GM12878 (cell line): ENCODE data around the gene AKAP13. TPM values are rescaled to one million over a fixed set of nuclear protein-coding genes. Genes with fewer than 3 reads are reported as not detected.

ENCODE experiments used
- ATF7 ChIP-seq: fragments of 450-650 bp; IDR thresholded peaks from 2 replicates; pipeline ENCODE4 v1.6.1; 2016; ENCODE audit warnings: low read depth, mild to moderate bottlenecking
- BACH1 ChIP-seq: fragments of 450-650 bp; IDR thresholded peaks from 2 replicates; pipeline ENCODE4 v1.6.1; 2017; ENCODE audit warnings: mild to moderate bottlenecking, borderline replicate concordance
- BCL11A ChIP-seq: IDR thresholded peaks from 2 replicates; pipeline ENCODE4 v1.6.1; 2011; ENCODE audit warnings: low read depth, low read length
- DPF2 ChIP-seq: fragments of 450-650 bp; IDR thresholded peaks from 2 replicates; pipeline ENCODE4 v1.6.1; 2017; ENCODE audit warnings: mild to moderate bottlenecking
- EGR1 ChIP-seq, 2 experiments: IDR thresholded peaks; 1 replicate in 1 of 2; 2 replicates in 1 of 2; pipeline ENCODE4 v1.6.1; 2011 to 2012; ENCODE audit warnings: low read depth in 2 of 2, low read length in 2 of 2, borderline replicate concordance in 1 of 2, mild to moderate bottlenecking in 1 of 2, moderate library complexity in 1 of 2
- EP300 ChIP-seq, 2 experiments: fragments of 150-350 bp in 1 of 2; IDR thresholded peaks; 2 replicates each; pipeline ENCODE4 v1.6.1; 2011 to 2012; ENCODE audit warnings: low read depth in 2 of 2, low read length in 2 of 2, borderline replicate concordance in 1 of 2, improper control_type of control experiment in 1 of 2, inconsistent platforms in 1 of 2; ENCODE audit not compliant: control insufficient read depth in 1 of 2
- HCFC1 ChIP-seq: fragments of 150-350 bp; IDR thresholded peaks from 2 replicates; pipeline ENCODE4 v1.6.1; 2014; ENCODE audit warnings: low read length
- IKZF2 ChIP-seq, 2 experiments: fragments of 450-650 bp; IDR thresholded peaks; 2 replicates each; pipeline ENCODE4 v1.6.1; 2017; ENCODE audit warnings: mild to moderate bottlenecking in 2 of 2, moderate library complexity in 2 of 2
- IRF3 ChIP-seq: fragments of 450-650 bp; IDR thresholded peaks from 2 replicates; pipeline ENCODE4 v1.6.1; 2014; ENCODE audit warnings: mild to moderate bottlenecking
- JUNB ChIP-seq: IDR thresholded peaks from 2 replicates; pipeline ENCODE4 v1.6.1; 2016; ENCODE audit warnings: antibody characterized with exemption, mild to moderate bottlenecking
- MEF2A ChIP-seq: IDR thresholded peaks from 2 replicates; pipeline ENCODE4 v1.6.1; 2011; ENCODE audit warnings: low read depth, mild to moderate bottlenecking, low read length, moderate library complexity; ENCODE audit not compliant: insufficient read depth
- POLR2AphosphoS5 ChIP-seq: IDR thresholded peaks from 2 replicates; pipeline ENCODE4 v1.6.1; 2011; ENCODE audit warnings: mild to moderate bottlenecking, low read length, inconsistent platforms
- RELA ChIP-seq: fragments of 450-650 bp; IDR thresholded peaks from 2 replicates; pipeline ENCODE4 v1.8.0; 2014; ENCODE audit warnings: borderline replicate concordance; ENCODE audit not compliant: partially characterized antibody
- RUNX3 ChIP-seq: IDR thresholded peaks from 2 replicates; pipeline ENCODE4 v1.6.1; 2012; ENCODE audit warnings: low read length, inconsistent platforms
- SIX5 ChIP-seq: IDR thresholded peaks from 2 replicates; pipeline ENCODE4 v1.6.1; 2011; ENCODE audit warnings: mild to moderate bottlenecking, low read depth, low read length, moderate library complexity; ENCODE audit not compliant: severe bottlenecking
- SREBF1 ChIP-seq: IDR thresholded peaks from 2 replicates; pipeline ENCODE4 v1.6.1; 2012; ENCODE audit warnings: mild to moderate bottlenecking, low read length
- TBL1XR1 ChIP-seq: IDR thresholded peaks from 2 replicates; pipeline ENCODE4 v1.6.1; 2012; ENCODE audit warnings: low read depth, low read length, improper control_type of control experiment
- YY1 ChIP-seq: IDR thresholded peaks from 2 replicates; pipeline ENCODE4 v1.6.1; 2011; ENCODE audit warnings: low read depth, mild to moderate bottlenecking, low read length
- ZNF24 ChIP-seq: fragments of 450-650 bp; IDR thresholded peaks from 2 replicates; pipeline ENCODE4 v1.6.1; 2017; ENCODE audit warnings: antibody characterized with exemption, mild to moderate bottlenecking
- polyA plus RNA-seq, 11 experiments: library from polyadenylated mRNA; depleted of rRNA in 4 of 11; unstranded in 6 of 11; stranded (reverse) in 5 of 11; fragments of >200 nt; fragmentation: Nextera tagmentation in 4 of 11; fragmentation: Illumina TruSeq in 1 of 11; extraction: Ambion mirVana in 4 of 11; extraction: Trizol in 1 of 11; gene quantifications; 1 replicate in 1 of 11; 2 replicates in 10 of 11; pipeline versions ENCODE4 v1.2.1 to v1.2.3, GENCODE V29; 2011 to 2016; ENCODE audit warnings: inconsistent platforms in 2 of 11, missing spikeins in 2 of 11, low read depth in 1 of 11
- total RNA-seq, 4 experiments: library from RNA; depleted of rRNA in 3 of 4; stranded (reverse); fragments of >200 nt in 3 of 4; fragmentation: Illumina TruSeq in 1 of 4; extraction: Trizol in 1 of 4; gene quantifications; 2 replicates each; pipeline versions ENCODE4 v1.2.1 to v1.2.3, GENCODE V29; 2013 to 2021
- TF ChIP-seq, protein P1 (sequence below): IDR thresholded peaks from 2 replicates; pipeline ENCODE4 v1.6.1; 2011; ENCODE audit warnings: borderline replicate concordance, low read depth, mild to moderate bottlenecking, moderate library complexity, low read length; ENCODE audit not compliant: insufficient read depth, poor library complexity, severe bottlenecking
- TF ChIP-seq, protein P2 (sequence below): fragments of 450-650 bp; IDR thresholded peaks from 2 replicates; pipeline ENCODE4 v1.6.1; 2016; ENCODE audit warnings: mild to moderate bottlenecking
- TF ChIP-seq, protein P3 (sequence below): fragments of 450-650 bp; IDR thresholded peaks from 2 replicates; pipeline ENCODE4 v1.6.1; 2017; ENCODE audit warnings: mild to moderate bottlenecking, moderate library complexity
- TF ChIP-seq, protein P4 (sequence below): IDR thresholded peaks from 2 replicates; pipeline ENCODE4 v1.6.1; 2012; ENCODE audit warnings: low read length, inconsistent platforms

AKAP13 gene
- total and polyA plus RNA-seq, 10 of the 15 experiments (the other 5 are each of a cell fraction or from before 2014, with no cell fraction given), result 14.4 to 74.9 (median 55.1) TPM

GRCh38 chr15:85488997-85489396, 108.6 kb downstream of the AKAP13 start (continued):
- TF ChIP-seq, protein P1, sequence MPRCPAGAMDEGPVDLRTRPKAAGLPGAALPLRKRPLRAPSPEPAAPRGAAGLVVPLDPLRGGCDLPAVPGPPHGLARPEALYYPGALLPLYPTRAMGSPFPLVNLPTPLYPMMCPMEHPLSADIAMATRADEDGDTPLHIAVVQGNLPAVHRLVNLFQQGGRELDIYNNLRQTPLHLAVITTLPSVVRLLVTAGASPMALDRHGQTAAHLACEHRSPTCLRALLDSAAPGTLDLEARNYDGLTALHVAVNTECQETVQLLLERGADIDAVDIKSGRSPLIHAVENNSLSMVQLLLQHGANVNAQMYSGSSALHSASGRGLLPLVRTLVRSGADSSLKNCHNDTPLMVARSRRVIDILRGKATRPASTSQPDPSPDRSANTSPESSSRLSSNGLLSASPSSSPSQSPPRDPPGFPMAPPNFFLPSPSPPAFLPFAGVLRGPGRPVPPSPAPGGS, result no peak
- TF ChIP-seq SIX5 (no peak), YY1 (no peak), TBL1XR1 (no peak), MEF2A (no peak), EGR1 (IDR thresholded peaks at IDR 0.05; ENCODE audit: borderline replicate concordance in 1 of 2, low read depth in 2 of 2, low read length in 2 of 2) (no peak), ZNF24 (0 out of 2 replicates have a peak, but pooled peaks have one; percentile 61), SREBF1 (no peak), RUNX3 (peak; percentile 32; the same call in 1 of the 2 replicates), DPF2 (no peak), BACH1 (0 out of 2 replicates have a peak, but pooled peaks have one; percentile 39), IRF3 (no peak), ATF7 (peak; percentile 30; the same call in 1 of the 2 replicates), RELA (no peak), POLR2AphosphoS5 (no peak), BCL11A (peak; percentile 71; the same call in 1 of the 2 replicates), EP300 (IDR thresholded peaks at IDR 0.05; ENCODE audit: borderline replicate concordance in 1 of 2, control insufficient read depth in 1 of 2, low read depth in 2 of 2, low read length in 2 of 2) (peak; percentile 46 to 66; a peak in 1 of 4 replicates), HCFC1 (no peak), IKZF2 (IDR thresholded peaks at IDR 0.05) (peak in 1 of 2 experiments; percentile 15; a peak in 2 of 4 replicates), JUNB (0 out of 2 replicates have a peak, but pooled peaks have one; percentile 8)
- TF ChIP-seq, protein P2, sequence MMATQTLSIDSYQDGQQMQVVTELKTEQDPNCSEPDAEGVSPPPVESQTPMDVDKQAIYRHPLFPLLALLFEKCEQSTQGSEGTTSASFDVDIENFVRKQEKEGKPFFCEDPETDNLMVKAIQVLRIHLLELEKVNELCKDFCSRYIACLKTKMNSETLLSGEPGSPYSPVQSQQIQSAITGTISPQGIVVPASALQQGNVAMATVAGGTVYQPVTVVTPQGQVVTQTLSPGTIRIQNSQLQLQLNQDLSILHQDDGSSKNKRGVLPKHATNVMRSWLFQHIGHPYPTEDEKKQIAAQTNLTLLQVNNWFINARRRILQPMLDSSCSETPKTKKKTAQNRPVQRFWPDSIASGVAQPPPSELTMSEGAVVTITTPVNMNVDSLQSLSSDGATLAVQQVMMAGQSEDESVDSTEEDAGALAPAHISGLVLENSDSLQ, result 0 out of 2 replicates have a peak, but pooled peaks have one; percentile 17
- TF ChIP-seq, protein P3, sequence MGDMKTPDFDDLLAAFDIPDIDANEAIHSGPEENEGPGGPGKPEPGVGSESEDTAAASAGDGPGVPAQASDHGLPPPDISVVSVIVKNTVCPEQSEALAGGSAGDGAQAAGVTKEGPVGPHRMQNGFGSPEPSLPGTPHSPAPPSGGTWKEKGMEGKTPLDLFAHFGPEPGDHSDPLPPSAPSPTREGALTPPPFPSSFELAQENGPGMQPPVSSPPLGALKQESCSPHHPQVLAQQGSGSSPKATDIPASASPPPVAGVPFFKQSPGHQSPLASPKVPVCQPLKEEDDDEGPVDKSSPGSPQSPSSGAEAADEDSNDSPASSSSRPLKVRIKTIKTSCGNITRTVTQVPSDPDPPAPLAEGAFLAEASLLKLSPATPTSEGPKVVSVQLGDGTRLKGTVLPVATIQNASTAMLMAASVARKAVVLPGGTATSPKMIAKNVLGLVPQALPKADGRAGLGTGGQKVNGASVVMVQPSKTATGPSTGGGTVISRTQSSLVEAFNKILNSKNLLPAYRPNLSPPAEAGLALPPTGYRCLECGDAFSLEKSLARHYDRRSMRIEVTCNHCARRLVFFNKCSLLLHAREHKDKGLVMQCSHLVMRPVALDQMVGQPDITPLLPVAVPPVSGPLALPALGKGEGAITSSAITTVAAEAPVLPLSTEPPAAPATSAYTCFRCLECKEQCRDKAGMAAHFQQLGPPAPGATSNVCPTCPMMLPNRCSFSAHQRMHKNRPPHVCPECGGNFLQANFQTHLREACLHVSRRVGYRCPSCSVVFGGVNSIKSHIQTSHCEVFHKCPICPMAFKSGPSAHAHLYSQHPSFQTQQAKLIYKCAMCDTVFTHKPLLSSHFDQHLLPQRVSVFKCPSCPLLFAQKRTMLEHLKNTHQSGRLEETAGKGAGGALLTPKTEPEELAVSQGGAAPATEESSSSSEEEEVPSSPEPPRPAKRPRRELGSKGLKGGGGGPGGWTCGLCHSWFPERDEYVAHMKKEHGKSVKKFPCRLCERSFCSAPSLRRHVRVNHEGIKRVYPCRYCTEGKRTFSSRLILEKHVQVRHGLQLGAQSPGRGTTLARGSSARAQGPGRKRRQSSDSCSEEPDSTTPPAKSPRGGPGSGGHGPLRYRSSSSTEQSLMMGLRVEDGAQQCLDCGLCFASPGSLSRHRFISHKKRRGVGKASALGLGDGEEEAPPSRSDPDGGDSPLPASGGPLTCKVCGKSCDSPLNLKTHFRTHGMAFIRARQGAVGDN, result 0 out of 2 replicates have a peak, but pooled peaks have one; percentile 22
- TF ChIP-seq, protein P4, sequence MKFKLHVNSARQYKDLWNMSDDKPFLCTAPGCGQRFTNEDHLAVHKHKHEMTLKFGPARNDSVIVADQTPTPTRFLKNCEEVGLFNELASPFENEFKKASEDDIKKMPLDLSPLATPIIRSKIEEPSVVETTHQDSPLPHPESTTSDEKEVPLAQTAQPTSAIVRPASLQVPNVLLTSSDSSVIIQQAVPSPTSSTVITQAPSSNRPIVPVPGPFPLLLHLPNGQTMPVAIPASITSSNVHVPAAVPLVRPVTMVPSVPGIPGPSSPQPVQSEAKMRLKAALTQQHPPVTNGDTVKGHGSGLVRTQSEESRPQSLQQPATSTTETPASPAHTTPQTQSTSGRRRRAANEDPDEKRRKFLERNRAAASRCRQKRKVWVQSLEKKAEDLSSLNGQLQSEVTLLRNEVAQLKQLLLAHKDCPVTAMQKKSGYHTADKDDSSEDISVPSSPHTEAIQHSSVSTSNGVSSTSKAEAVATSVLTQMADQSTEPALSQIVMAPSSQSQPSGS, result no peak
